Sigmoid colon (tissue), 4 donors: ENCODE results near the gene SERPINA9.

Source experiments
- CTCF ChIP-seq, 4 experiments: fragments of 450-650 bp in 3 of 4; fragments of 200-600 bp in 1 of 4; IDR thresholded peaks; one replicate each; pipeline ENCODE4 v1.5.1; 2016 to 2019; ENCODE audit warnings: antibody characterized with exemption in 4 of 4, mild to moderate bottlenecking in 3 of 4, moderate library complexity in 2 of 4
- EP300 ChIP-seq, 4 donors: sonication (generic); formaldehyde crosslinking; IDR thresholded peaks; one replicate each; pipeline ENCODE4 v1.6.1; 2017; ENCODE audit warnings: antibody characterized with exemption in 4 of 4
- POLR2A ChIP-seq, 2 donors: fragments of 450-650 bp; IDR thresholded peaks; one replicate each; pipeline ENCODE4 v1.6.1; 2016; ENCODE audit warnings: antibody characterized with exemption in 2 of 2, mild to moderate bottlenecking in 2 of 2, moderate library complexity in 2 of 2
- POLR2AphosphoS5 ChIP-seq, 4 donors: sonication (generic); formaldehyde crosslinking; IDR thresholded peaks; one replicate each; pipeline ENCODE4 v1.6.1; 2017; ENCODE audit warnings: antibody characterized with exemption in 4 of 4

- TF ChIP-seq POLR2A (IDR thresholded peaks at IDR 0.05) = no peak
- no peak for TF ChIP-seq CTCF (IDR thresholded peaks at IDR 0.05)
- TF ChIP-seq EP300 (IDR thresholded peaks at IDR 0.05) = no peak
- TF ChIP-seq POLR2AphosphoS5 (IDR thresholded peaks at IDR 0.05) = no peak
Measured at GRCh38 chr14:94451826-94452225, 24.2 kb downstream of the SERPINA9 start.
